ENCODE measurements around the gene KCNN3. TPM values are rescaled to one million over a fixed set of nuclear protein-coding genes. Genes with fewer than 3 reads are reported as not detected.

The KCNN3 gene
- polyA plus RNA-seq, 1 donor from 2014 or later: 2.2 TPM

DNA sequence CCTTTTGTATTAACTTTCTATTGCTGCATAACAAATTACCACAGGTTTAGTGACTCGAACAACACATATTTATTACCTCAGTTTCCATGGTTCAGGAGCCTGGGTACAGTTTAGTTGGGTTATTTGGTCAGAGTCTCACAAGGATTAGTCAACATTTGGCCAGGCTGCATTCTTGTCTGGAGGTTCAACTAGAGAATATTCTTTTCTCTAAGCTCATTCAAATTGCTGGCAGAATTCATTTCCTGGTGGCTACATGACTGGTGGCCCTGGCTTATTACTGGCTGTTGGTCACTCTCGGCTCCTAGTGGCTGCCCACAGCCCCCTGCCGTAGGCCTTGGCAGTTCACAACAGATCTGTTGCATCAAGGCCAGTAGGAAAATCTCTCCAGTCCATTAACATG, 181.0 kb downstream of the KCNN3 start:
- Histone ChIP-seq H3K27ac (ENCODE audit: low read length) (no peak overlapping the region), H3K4me2 (ENCODE audit: low read length) (no peak overlapping the region), H3F3A (ENCODE audit: insufficient read depth, low read length, poor library complexity, severe bottlenecking) (no peaks in the 10 kb centered on the region), H3K9me2 (ENCODE audit: insufficient read depth, low read length) (no peaks in the 10 kb centered on the region), H4K20me1 (ENCODE audit: insufficient read depth) (no peaks in the 10 kb centered on the region), H3K4me3 (ENCODE audit: low read length) (no peak overlapping the region), H3K36me3 (ENCODE audit: insufficient read depth, low read length) (no peaks in the 10 kb centered on the region), H3K9me3 (ENCODE audit: low read length) (no peaks in the 10 kb centered on the region), H3K27me3 (ENCODE audit: insufficient read depth, low read depth, low read length) (no peaks in the 10 kb centered on the region), H2AFZ (ENCODE audit: low read depth, low read length) (no peak overlapping the region), H3K79me2 (replicated peaks; ENCODE audit: insufficient read depth, low read length) (no peaks in the 10 kb centered on the region), H3K9ac (ENCODE audit: low read length) (no peak overlapping the region)
- TF ChIP-seq SMC3 (conservative IDR thresholded peaks at IDR 0.05; ENCODE audit: poor library complexity): no peak
- TF ChIP-seq EP300 (conservative IDR thresholded peaks at IDR 0.05; ENCODE audit: poor library complexity, severe bottlenecking): no peak
- no peak for TF ChIP-seq EZH2 (IDR thresholded peaks at IDR 0.05; ENCODE audit: borderline replicate concordance, insufficient read depth, low read length, poor library complexity, severe bottlenecking)
- no peak for TF ChIP-seq TAF1 (IDR thresholded peaks at IDR 0.05; ENCODE audit: low read depth)
- TF ChIP-seq MXI1 (conservative IDR thresholded peaks at IDR 0.05; ENCODE audit: poor library complexity, severe bottlenecking): no peak
- TF ChIP-seq, protein P1, sequence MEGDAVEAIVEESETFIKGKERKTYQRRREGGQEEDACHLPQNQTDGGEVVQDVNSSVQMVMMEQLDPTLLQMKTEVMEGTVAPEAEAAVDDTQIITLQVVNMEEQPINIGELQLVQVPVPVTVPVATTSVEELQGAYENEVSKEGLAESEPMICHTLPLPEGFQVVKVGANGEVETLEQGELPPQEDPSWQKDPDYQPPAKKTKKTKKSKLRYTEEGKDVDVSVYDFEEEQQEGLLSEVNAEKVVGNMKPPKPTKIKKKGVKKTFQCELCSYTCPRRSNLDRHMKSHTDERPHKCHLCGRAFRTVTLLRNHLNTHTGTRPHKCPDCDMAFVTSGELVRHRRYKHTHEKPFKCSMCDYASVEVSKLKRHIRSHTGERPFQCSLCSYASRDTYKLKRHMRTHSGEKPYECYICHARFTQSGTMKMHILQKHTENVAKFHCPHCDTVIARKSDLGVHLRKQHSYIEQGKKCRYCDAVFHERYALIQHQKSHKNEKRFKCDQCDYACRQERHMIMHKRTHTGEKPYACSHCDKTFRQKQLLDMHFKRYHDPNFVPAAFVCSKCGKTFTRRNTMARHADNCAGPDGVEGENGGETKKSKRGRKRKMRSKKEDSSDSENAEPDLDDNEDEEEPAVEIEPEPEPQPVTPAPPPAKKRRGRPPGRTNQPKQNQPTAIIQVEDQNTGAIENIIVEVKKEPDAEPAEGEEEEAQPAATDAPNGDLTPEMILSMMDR (IDR thresholded peaks at IDR 0.05; ENCODE audit: poor library complexity, severe bottlenecking): no peak
- TF ChIP-seq RAD21 (conservative IDR thresholded peaks at IDR 0.05): no peak
- no peak for TF ChIP-seq POLR2AphosphoS5 (IDR thresholded peaks at IDR 0.05)
- no peak for TF ChIP-seq REST (IDR thresholded peaks at IDR 0.05; ENCODE audit: borderline replicate concordance)

DNA sequence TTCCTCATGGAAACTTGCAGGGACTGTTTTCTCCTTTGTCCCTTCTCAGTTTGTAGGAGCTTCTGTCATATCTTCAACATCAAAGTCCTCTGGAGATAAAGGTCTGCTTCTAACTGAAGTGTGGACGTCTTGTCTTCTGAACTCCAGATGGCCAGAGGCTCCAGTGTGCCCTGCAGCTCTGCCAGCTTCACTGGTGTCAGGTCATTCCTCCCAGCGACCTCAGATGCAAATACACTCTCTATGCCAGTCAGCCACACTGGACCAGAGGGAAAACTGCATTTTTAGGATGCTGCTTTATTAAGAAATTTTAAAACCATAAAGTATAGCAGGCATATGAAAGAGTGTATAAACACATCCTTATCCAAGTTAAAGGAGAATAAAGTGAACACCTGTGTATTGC, 183.6 kb downstream of the KCNN3 start:
- H3K9me2 ChIP-seq (ENCODE audit: insufficient read depth, low read length): no peaks in the 10 kb centered on the region
- no peaks in the 10 kb centered on the region for H3K36me3 ChIP-seq (ENCODE audit: insufficient read depth, low read length)

More for the DNA sequence above, 183.6 kb downstream of the KCNN3 start:
- no peak overlapping the region for H3K27ac ChIP-seq (ENCODE audit: low read length)
- no peaks in the 10 kb centered on the region for H3F3A ChIP-seq (ENCODE audit: insufficient read depth, low read length, poor library complexity, severe bottlenecking)
- no peaks in the 10 kb centered on the region for H3K9me3 ChIP-seq (ENCODE audit: low read length)
- H3K4me2 ChIP-seq (ENCODE audit: low read length): no peak overlapping the region
- no peak overlapping the region for H3K9ac ChIP-seq (ENCODE audit: low read length)
- no peaks in the 10 kb centered on the region for H3K27me3 ChIP-seq (ENCODE audit: insufficient read depth, low read depth, low read length)
- no peaks in the 10 kb centered on the region for H4K20me1 ChIP-seq (ENCODE audit: insufficient read depth)
- TF ChIP-seq, protein P1 (IDR thresholded peaks at IDR 0.05; ENCODE audit: poor library complexity, severe bottlenecking): no peak
- no peak for TF ChIP-seq SMC3 (conservative IDR thresholded peaks at IDR 0.05; ENCODE audit: poor library complexity)
- no peak for TF ChIP-seq POLR2AphosphoS5 (IDR thresholded peaks at IDR 0.05)
- no peak for TF ChIP-seq EZH2 (IDR thresholded peaks at IDR 0.05; ENCODE audit: borderline replicate concordance, insufficient read depth, low read length, poor library complexity, severe bottlenecking)
- TF ChIP-seq EP300 (conservative IDR thresholded peaks at IDR 0.05; ENCODE audit: poor library complexity, severe bottlenecking): no peak
- no peak for TF ChIP-seq RAD21 (conservative IDR thresholded peaks at IDR 0.05)
- no peak for TF ChIP-seq MXI1 (conservative IDR thresholded peaks at IDR 0.05; ENCODE audit: poor library complexity, severe bottlenecking)
- TF ChIP-seq TAF1 (IDR thresholded peaks at IDR 0.05; ENCODE audit: low read depth): no peak
- TF ChIP-seq REST (IDR thresholded peaks at IDR 0.05; ENCODE audit: borderline replicate concordance): no peak
- H3K4me3 ChIP-seq (ENCODE audit: low read length): no peak overlapping the region
- H2AFZ ChIP-seq (ENCODE audit: low read depth, low read length): no peak overlapping the region
- H3K79me2 ChIP-seq (replicated peaks; ENCODE audit: insufficient read depth, low read length): no peaks in the 10 kb centered on the region
